ENCODE measurements around the gene F13A1. TPM values are rescaled to one million over a fixed set of nuclear protein-coding genes. Genes with fewer than 3 reads are reported as not detected.

F13A1 gene
- total and polyA plus RNA-seq, 2 donors (not counting 3 experiments of a cell fraction or from before 2014, with no cell fraction given): not detected

GRCh38 chr6:6164367-6164766 is 156.1 kb downstream of the F13A1 start:
- ChIA-PET POLR2A (no interaction called here), CTCF (no interaction called here)
- no peak overlapping the region for H3K4me3 ChIP-seq (replicated peaks in 1 of 3; ENCODE audit: insufficient read depth in 1 of 3, low read depth in 1 of 3, low read length in 3 of 3)
- intact Hi-C loops (cut with micrococcal nuclease): no loop called here
- DNase-seq (ENCODE audit: low read depth, low spot score) (no peak), FAIRE-seq (no peak)
- no peaks in the 10 kb centered on the region for H3K4me1 ChIP-seq (ENCODE audit: control insufficient read depth, extremely low read depth, insufficient read depth, low read length)
- TF ChIP-seq POLR2AphosphoS5 (IDR thresholded peaks at IDR 0.05; ENCODE audit: insufficient read depth, low read depth, low read length): no peak
- no peak for TF ChIP-seq CTCF (IDR thresholded peaks at IDR 0.05; ENCODE audit: extremely low read depth in 1 of 2, insufficient read depth in 1 of 2, low read depth in 1 of 2, low read length in 2 of 2)
- TF ChIP-seq FOS (IDR thresholded peaks at IDR 0.05; ENCODE audit: borderline replicate concordance, insufficient read depth, low read length): no peak
- TF ChIP-seq EZH2 (IDR thresholded peaks at IDR 0.05; ENCODE audit: borderline replicate concordance, low read depth, low read length, severe bottlenecking): no peak
- TF ChIP-seq POLR2A (IDR thresholded peaks at IDR 0.05; ENCODE audit: low read depth, low read length): no peak
- TF ChIP-seq MYC (IDR thresholded peaks at IDR 0.05; ENCODE audit: low read depth, low read length): no peak
- TF ChIP-seq MAX (IDR thresholded peaks at IDR 0.05; ENCODE audit: insufficient read depth, insufficient read length): no peak
- no peak for TF ChIP-seq GATA2 (IDR thresholded peaks at IDR 0.05; ENCODE audit: insufficient read depth, insufficient read length, low read depth, low read length)
- TF ChIP-seq JUN (IDR thresholded peaks at IDR 0.05; ENCODE audit: borderline replicate concordance, insufficient read depth, insufficient read length, low read depth): no peak
- H3K36me3 ChIP-seq (ENCODE audit: control insufficient read depth in 2 of 2, extremely low read depth in 1 of 2, insufficient read depth in 2 of 2, low read length in 2 of 2): no peaks in the 10 kb centered on the region
- no peaks in the 10 kb centered on the region for H4K20me1 ChIP-seq (replicated peaks; ENCODE audit: control insufficient read depth, extremely low read depth, insufficient read depth, low read length)
- H3K9me3 ChIP-seq (replicated peaks; ENCODE audit: control insufficient read depth, insufficient read depth, low read length): peaks cover 4% of the 10 kb centered on the region
- no peaks in the 10 kb centered on the region for H3K27me3 ChIP-seq (ENCODE audit: control insufficient read depth in 2 of 2, insufficient read depth in 2 of 2, low read length in 2 of 2)
- no peaks in the 10 kb centered on the region for H3K9me1 ChIP-seq (replicated peaks; ENCODE audit: control insufficient read depth, extremely low read depth, insufficient read depth, low read length)
- H3K9ac ChIP-seq (replicated peaks; ENCODE audit: extremely low read depth, insufficient read depth, low read length): no peak overlapping the region
- dilution Hi-C loops (cut with MboI; ENCODE audit: extremely low pct_ligation_motif_present, low sequenced_read_pairs): no loop called here
- H2AFZ ChIP-seq (ENCODE audit: low read depth, low read length): no peak overlapping the region
- no peak overlapping the region for H3K4me2 ChIP-seq (ENCODE audit: insufficient read depth, low read length)
- H3K79me2 ChIP-seq (ENCODE audit: control insufficient read depth, insufficient read depth, low read length): no peaks in the 10 kb centered on the region
- BruUV-seq (replicated peaks): no TSS peak
- no peak overlapping the region for H3K27ac ChIP-seq (ENCODE audit: insufficient read depth, low read depth, low read length)
